Measurements from ENCODE around the gene BANF1.

The BANF1 gene

DNA sequence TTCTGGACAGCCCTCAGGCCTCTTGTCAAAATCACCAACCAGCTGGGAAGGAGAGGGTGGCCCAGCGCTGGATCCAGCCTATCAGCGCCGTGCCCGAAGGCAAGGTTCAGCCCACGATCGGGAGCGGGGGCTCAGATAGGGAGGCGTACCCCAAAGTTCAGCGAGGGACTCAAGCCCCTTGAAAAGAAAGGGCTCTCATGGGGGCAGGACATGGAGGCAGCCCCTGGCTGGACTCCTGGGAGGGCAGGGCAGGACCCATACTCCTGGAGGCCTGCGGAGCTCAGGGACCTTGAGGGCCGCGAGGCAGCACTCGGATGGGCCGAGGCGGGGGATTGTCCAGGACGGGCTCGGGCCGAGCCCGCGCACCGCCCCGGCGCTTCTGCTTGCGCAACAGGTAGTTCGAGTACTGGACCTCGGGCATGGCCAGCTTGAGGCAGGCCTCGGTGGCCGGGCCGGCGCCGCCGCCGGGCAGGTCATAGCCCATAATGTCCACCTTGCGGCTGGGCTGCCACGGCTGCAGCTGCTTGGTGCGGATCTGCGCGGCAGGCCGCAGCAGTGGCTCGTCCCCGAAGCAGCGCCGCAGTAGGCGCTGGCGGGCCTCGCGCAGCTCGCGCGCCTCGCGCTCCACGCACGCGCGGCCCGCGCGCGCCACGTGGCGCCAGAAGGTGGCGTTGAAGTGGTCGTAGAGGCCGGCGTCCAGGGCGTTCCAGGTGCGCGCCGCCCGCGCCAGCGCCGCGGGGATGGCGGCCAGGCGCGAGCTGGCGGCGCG lies 40.1 kb downstream of the BANF1 start:
- no peak for DNase-seq

DNA sequence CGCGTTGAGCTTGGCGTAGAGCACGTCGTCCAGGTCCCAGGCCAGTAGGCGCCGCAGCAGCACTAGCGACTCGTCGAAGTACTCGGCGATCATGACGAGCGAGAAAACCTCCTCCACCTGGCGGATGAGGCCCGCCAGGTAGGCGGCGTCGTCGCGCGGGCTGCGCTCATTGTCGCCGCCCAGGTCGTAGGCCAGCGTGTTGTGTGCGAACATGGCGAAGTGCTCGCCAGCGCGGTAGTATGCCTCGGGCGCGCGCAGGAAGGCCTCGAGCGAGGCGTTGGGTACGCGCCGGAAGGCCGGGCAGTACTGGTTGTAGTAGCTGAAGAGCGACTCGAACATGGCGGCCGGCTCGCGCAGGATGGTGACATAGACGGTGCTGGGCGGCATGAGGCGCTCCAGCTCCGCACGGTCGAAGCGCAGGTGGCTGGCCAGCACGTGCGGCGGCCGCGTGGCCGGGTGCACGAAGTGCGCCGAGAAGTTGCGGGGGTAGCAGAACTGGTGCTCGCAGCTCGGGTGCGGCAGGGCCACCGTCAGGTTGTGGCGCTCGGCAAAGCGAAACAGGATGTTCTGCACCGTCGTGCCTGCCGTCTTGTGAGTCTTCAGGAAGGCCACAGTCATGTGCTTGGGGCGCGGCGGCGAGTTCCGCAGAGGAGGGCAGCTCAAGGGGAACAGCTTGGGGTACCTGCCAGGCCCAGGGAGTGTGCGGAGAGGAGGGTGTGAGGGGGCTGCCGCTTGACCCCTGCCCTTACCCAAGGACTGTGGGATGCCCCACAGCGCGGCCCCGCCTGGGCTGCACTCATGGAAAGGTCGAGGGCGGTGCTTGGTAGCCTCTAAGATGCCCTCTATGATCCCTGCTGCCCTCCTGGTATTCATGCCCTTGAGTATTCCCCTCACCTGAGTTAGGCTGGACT lies 40.9 kb downstream of the BANF1 start:
- no peak for DNase-seq

DNA sequence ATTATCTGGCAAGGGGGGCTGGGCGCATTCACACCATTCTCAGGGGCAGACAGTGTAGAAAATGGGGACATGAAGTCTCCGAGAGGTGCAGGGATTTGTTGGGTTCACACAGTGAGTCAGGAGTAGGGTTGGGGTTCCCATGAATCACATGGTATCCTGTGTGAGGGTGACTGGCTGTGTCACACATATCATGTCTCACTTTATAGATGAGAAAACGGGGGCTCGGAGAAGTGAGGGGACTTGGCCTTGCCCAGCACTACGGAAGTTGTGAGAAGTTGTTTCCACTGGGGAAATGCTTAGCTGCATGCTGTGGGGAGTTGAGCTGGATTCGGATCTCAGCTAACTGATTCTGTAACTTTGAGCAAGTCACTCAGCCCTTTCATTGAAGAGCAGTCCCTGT lies 42.5 kb downstream of the BANF1 start:
- no peak for DNase-seq

DNA sequence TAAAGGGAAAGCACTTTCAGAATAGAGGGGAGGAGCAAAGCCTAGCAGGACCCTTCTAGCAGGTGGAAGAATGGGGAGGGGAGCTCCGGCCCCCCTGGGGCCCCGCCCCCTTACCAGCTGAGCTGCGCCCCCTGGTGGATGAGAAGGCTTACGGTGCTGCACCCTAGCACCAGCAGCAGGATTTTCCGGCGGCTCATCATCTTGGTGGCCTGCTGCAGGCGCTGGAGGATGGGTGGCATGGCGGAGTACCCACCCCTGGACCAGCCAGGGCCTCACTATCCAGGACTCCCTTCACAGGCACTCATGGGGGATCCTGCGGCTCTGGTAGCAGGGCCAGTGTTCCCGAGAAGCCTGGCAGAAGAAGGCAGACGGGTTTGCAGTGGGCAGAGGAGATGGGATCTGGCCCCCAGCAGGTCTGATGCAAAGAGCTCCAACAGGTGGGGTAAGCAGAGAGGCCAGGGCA lies 42.9 kb downstream of the BANF1 start:
- peak; percentile 79 for DNase-seq

DNA sequence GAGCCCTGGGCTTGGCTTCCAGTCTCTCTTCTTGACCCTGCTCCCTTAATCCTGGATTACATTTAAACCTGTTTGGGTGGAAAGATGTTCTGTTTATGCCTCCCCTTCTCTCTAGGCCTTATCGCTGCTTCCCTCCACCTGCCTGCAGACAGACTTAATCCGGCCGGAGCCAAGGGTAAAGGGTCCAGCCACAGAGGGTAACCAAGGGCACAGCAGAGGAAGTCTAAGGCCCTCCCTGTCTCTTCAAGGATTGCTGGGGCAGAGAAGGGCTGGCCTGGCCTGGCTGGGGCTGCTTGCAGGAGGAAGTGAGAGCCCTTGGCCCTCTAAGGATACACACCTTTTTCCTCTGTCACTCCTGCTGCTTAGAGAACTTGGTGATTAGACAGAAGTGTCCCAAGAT lies 44.6 kb downstream of the BANF1 start:
- no peak for DNase-seq

DNA sequence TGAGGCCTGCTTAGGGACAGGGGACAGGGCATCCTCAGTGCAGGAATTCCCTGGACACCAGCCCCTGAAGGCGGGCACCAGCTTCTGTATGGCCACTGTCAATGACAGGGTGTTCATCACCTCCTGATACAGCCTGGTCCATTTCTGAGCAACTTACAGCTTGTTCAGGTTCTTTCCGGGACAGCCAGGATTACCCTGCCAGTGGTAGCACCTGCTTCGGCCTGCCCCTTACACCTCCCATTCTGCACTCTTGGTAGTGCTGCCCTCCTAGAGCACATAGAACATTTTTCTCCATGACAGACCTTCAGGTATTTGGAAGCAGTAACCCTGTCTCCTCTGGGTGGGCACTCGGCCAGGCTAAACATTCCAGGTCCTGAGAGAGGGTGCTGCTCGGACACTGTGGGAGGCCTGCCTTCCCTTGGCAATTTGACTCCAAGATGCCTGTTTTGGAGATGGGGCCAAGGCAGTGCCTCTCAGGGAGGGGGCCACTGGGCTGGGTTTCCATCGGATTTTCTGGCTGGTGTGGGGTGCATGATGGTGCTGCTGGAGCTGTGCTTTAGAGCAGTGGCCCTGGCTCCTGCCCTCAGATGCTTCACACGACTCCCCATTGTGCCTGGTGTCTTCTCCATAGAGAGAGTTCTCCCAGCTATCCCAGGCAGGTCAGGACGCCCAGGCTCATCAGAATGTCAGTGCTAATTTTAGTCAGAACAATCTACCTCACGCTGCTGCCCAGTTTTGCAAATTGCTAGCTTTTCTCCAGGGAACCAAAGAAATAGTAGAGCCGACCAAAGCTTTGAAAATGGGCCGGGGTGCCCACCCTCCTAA lies 45.5 kb downstream of the BANF1 start:
- DNase-seq: no peak

DNA sequence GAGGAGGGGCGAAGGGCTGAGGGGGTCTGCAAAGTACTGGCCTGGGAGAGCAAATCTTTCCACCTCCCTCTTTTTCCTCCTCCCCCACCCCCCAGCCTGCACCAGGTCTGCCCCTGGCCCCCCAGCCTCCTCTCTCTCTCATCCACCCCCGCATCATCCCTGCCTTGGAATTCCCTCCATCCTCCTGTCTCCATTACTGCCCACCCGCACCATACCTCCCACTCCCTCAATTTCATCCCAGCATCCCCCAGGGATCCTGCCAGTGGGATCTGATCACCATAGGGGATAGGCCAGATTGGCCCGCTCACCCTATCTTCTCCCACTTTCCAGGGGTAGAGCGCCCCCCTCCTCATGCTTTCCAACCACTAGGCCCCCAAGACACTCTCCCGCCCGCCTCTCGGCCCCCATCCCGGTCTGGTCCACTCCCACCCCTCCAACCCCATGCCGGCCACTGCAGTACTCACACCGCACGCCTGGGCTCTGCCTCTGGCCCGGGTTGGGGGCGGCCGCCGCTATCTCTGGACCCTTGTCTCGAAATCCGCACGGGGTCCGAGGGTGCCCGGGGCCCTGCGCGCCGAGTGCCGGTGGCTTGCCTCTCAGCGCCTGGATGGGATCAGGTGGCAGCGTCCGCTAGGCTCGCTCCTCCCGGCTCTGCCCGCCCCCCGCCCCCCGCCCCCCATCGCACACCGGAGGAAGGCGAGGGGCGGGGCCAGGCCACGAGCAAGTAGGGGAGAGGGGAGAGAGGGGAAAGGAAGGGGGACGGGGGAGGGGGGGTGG lies 46.4 kb downstream of the BANF1 start, which contains the start of gene GAL3ST3:
GAL3ST3 (minus strand) TSS at position 615 of the 777 bp plus-strand sequence. CDS start 3,746 bp downstream, outside the sequence.
- DNase-seq: no peak

DNA sequence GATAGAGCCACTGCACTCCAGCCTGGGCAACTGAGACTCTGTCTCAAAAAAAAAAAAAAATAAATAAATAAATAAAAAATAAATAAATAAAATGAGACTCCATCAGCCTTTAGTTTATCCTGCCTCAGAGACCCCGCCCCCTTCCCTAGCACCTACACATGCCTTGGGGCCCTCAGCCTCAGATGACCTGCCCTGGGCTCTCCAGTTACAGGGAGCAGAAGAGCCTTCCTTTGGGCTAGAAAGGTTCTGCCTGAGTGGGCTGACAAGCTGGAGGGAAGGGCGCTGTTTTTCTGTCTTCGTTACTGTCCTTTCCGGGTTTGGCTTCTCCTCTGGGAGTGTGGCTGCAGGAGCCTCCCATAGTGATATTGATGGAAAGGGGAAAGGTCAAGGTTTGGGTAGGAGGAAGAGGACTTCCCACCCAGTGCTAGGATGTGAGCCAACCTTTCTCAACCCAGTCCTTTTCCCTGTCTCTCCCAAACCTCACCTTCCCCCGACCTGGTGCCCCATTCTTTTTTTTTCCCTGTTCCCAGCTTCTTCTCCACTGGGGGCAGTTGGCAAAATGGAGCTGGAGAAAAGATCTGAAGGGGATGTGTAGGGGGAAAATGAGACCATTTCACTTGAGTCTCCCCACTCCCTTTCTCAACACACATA lies 48.4 kb downstream of the BANF1 start:
- DNase-seq: no peak

DNA sequence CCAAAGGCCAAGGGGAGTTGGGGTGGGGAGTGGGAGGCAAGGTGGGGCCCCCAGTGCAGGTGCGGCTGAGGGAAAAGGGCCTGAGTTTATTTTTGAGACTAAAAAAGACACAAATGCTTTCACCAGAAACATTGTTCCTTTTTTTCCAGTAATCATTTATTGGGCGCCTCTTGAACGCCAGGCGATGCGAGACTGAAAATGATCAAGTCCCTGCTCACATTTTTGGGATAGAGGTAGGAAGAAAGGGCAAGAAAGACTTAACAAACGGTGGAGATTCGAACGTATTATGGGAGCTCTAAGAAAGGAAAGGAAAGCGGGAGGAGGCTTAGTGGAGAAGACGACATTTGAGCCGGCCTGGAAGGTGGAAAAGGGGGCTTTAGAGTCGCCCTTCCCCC lies 49.1 kb downstream of the BANF1 start:
- no peak for DNase-seq

DNA sequence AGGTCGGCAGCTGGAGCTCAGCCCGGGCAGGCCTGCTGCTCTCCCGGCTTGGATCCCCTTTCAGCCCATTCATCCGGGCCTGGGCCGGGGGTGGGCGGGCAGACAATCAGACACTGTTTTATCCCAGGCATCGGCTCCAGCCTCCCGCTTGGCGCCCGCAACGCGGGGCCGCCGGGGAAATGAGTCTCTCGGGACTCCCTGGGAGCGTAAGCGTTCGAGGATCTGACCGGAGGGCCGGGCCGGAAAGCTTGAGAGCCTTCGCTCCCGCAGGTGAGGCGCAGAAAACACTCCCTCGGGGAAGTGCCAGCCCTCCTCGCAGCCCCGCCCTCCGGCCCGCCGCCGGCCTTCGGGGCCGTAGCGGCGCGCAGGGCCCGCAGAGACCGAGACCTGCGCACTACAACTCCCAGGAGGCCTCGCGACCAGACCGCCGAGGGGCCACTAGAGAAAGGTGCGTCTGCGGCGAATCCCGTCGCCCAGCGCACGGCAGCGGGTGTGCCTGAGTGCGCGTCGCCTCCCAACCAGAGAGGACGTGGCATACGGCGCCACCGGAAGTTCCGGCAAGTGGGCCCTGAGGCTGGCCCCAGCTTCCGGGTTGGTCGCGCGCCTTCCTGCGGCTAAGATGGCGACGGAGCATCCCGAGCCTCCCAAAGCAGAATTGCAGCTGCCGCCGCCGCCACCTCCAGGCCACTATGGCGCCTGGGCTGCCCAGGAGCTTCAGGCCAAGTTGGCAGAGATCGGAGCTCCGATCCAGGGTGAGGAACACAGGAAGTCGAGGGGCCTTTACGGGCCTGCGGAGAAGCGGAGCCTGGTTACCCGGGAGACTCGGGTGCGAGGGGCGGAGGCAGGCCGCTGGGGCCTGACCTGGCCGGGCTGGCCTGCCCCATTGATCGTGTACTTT lies 49.7 kb downstream of the BANF1 start, which contains the start of gene SF3B2:
SF3B2 (plus strand) TSS at position 599 of the 898 bp plus-strand sequence; CDS start at position 620, 21 bp downstream.
- peak; percentile 94 for DNase-seq

DNA sequence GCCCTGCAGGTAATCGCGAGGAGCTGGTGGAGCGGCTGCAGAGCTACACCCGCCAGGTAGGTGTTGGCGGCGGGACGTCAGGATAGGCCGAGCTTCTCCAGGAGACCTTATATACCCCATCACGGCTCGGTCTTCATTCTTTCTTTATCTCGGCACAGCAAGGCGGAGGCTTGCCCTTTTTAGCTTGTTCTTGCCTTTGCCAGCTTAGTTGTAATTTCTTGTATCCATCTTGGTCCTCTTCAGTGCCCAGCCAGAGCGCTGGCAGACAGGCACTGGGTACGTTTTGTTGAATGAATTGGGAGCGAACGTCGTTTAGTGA lies 50.3 kb downstream of the BANF1 start:
- DNase-seq: no peak
